Measurements from ENCODE around the gene KAT7.

DNA sequence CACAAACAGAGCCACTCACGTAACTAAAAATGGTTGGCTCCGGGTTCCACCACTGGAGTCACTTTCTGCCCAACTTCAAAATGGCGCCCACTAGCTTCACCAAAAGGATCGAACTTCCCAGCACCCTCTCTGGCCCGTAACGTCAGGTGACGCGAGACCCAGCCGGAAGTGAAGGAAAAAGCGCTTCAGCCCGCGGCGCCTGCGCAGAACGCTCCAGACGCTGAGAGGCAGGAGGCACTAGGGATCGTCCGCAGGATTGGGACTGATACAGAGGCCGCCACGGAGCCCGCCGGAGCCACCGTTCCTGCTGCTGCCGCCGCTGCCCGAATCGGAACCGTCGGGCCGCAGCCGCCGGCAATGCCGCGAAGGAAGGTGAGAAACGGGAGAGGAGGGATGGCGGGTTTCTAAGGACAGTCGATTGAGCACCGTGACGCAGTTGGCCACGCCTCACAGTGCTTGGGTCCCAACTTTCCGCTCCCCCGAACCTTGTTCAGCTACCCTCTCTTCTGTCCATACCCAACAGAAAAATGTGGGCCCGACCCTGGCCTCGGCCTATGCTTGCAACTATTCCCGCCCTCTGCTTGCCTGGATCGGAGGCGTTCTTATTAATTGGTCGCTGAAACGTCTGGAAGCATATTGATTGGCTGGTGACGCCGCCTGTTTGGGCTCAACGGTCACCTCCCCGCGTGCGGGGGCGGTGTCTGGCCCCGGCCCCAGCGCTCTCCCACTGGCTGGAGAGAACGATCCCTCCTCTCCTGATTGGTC, at the start of gene KAT7:
- TF ChIP-seq POLR2A (IDR thresholded peaks at IDR 0.05; ENCODE audit: low read length) (peak; percentile 98), GATA1 (IDR thresholded peaks at IDR 0.05; ENCODE audit: low read depth, low read length) (no peak)

Measured in erythroblast (primary cell).